Loucy (cell line): ENCODE measurements around the gene GLMN.

ENCODE experiments used
- H2AFZ ChIP-seq: fragments of 200-600 bp; sonication (generic); 2 replicates; pipeline ENCODE4 v1.6.0; 2016; ENCODE audit warnings: antibody characterized with exemption, mild to moderate bottlenecking, low read length, moderate library complexity
- H3F3A ChIP-seq: fragments of 200-600 bp; 2 replicates; pipeline ENCODE4 v1.6.0; 2016; ENCODE audit warnings: antibody characterized with exemption, low read depth, mild to moderate bottlenecking
- H3K27me3 ChIP-seq: fragments of 200-600 bp; sonication (generic); 2 replicates; pipeline ENCODE4 v1.6.1; 2014; ENCODE audit warnings: low read length, mild to moderate bottlenecking; ENCODE audit not compliant: insufficient read depth, poor library complexity, severe bottlenecking
- H3K36me3 ChIP-seq: fragments of 200-600 bp; sonication (generic); 2 replicates; pipeline ENCODE4 v1.6.1; 2016; ENCODE audit warnings: low read length; ENCODE audit not compliant: insufficient read depth
- H3K4me1 ChIP-seq: fragments of 200-600 bp; sonication (generic); 2 replicates; pipeline ENCODE4 v1.5.1; 2014; ENCODE audit warnings: low read length, mild to moderate bottlenecking; ENCODE audit not compliant: insufficient read depth, poor library complexity, severe bottlenecking
- H3K4me2 ChIP-seq: fragments of 200-600 bp; sonication (generic); 2 replicates; pipeline ENCODE4 v1.6.0; 2014; ENCODE audit warnings: antibody characterized with exemption, low read length, low read depth, mild to moderate bottlenecking; ENCODE audit not compliant: poor library complexity, severe bottlenecking
- H3K4me3 ChIP-seq: fragments of 200-600 bp; sonication (generic); 2 replicates; pipeline ENCODE4 v1.5.1; 2014; ENCODE audit warnings: low read length, mild to moderate bottlenecking, mixed read lengths; ENCODE audit not compliant: poor library complexity, severe bottlenecking
- H3K79me2 ChIP-seq: fragments of 200-600 bp; sonication (generic); 2 replicates; pipeline ENCODE4 v1.6.1; 2014; ENCODE audit warnings: low read length; ENCODE audit not compliant: insufficient read depth
- H3K9ac ChIP-seq: fragments of 200-600 bp; sonication (generic); 2 replicates; pipeline ENCODE4 v1.6.0; 2014; ENCODE audit warnings: mild to moderate bottlenecking, low read depth, low read length, moderate library complexity; ENCODE audit not compliant: poor library complexity, severe bottlenecking
- H3K9me2 ChIP-seq: fragments of 200-600 bp; sonication (generic); replicated peaks from 2 replicates; pipeline ENCODE4 v1.6.1; 2016; ENCODE audit warnings: low read depth, low read length, mixed read lengths
- H3K9me3 ChIP-seq: fragments of 200-600 bp; sonication (generic); 2 replicates; pipeline ENCODE4 v1.6.1; 2014; ENCODE audit warnings: mild to moderate bottlenecking, antibody characterized with exemption, low read length, low read depth; ENCODE audit not compliant: insufficient read depth
- H4K20me1 ChIP-seq: fragments of 200-600 bp; sonication (generic); 2 replicates; pipeline ENCODE4 v1.6.0; 2014; ENCODE audit warnings: antibody characterized with exemption, low read length, mild to moderate bottlenecking; ENCODE audit not compliant: insufficient read depth, poor library complexity, severe bottlenecking
- CTCF ChIP-seq: fragments of 200-600 bp; sonication (generic); conservative IDR thresholded peaks from 2 replicates; pipeline ENCODE4 v1.5.1; 2014; ENCODE audit warnings: mild to moderate bottlenecking, antibody characterized with exemption, low read length
- EZH2phosphoT487 ChIP-seq: fragments of 200-600 bp; IDR thresholded peaks from 2 replicates; pipeline ENCODE4 v1.6.1; 2018; ENCODE audit warnings: antibody characterized with exemption, mild to moderate bottlenecking, moderate library complexity, borderline replicate concordance

GLMN gene

GRCh38 chr1:92203105-92203504 lies 95.7 kb downstream of the GLMN start:
- Histone ChIP-seq H3K36me3 (no peaks in the 10 kb centered on the region), H3F3A (no peaks in the 10 kb centered on the region), H3K27me3 (no peaks in the 10 kb centered on the region), H3K9ac (no peak overlapping the region), H2AFZ (peak overlapping the region; percentile 35; the same call in 1 of the 2 replicates), H3K4me1 (peaks cover 6% of the 10 kb centered on the region), H4K20me1 (no peaks in the 10 kb centered on the region), H3K79me2 (no peaks in the 10 kb centered on the region), H3K9me2 (no peaks in the 10 kb centered on the region), H3K4me3 (no peak overlapping the region), H3K9me3 (no peaks in the 10 kb centered on the region), H3K4me2 (no peak overlapping the region)
- TF ChIP-seq EZH2phosphoT487 (no peak), CTCF (no peak)

GRCh38 chr1:92201973-92202372 lies 96.8 kb downstream of the GLMN start:
- Histone ChIP-seq H3K36me3 (no peaks in the 10 kb centered on the region), H3K79me2 (no peaks in the 10 kb centered on the region), H2AFZ (peak overlapping the region; percentile 94)

More at GRCh38 chr1:92201973-92202372, 96.8 kb downstream of the GLMN start:
- H3K27me3 ChIP-seq: no peaks in the 10 kb centered on the region
- H3K9me3 ChIP-seq: no peaks in the 10 kb centered on the region
- peak overlapping the region; percentile 25 for H3K4me2 ChIP-seq
- no peaks in the 10 kb centered on the region for H4K20me1 ChIP-seq
- H3K4me1 ChIP-seq: peaks cover 11% of the 10 kb centered on the region
- TF ChIP-seq CTCF (no peak), EZH2phosphoT487 (no peak)
- H3K4me3 ChIP-seq: no peak overlapping the region
- no peaks in the 10 kb centered on the region for H3K9me2 ChIP-seq
- H3K9ac ChIP-seq: no peak overlapping the region
- H3F3A ChIP-seq: no peaks in the 10 kb centered on the region
